NCI-H345 treated with DMSO at 0.1 percent for 48 hours (cell line): ENCODE data around the gene CRABP1.

Experiments
- DNase-seq: peaks from one replicate; lab custom pipeline; 2025; ENCODE audit not compliant: unreplicated experiment; lab: John Stamatoyannopoulos, UW

Gene CRABP1

DNA sequence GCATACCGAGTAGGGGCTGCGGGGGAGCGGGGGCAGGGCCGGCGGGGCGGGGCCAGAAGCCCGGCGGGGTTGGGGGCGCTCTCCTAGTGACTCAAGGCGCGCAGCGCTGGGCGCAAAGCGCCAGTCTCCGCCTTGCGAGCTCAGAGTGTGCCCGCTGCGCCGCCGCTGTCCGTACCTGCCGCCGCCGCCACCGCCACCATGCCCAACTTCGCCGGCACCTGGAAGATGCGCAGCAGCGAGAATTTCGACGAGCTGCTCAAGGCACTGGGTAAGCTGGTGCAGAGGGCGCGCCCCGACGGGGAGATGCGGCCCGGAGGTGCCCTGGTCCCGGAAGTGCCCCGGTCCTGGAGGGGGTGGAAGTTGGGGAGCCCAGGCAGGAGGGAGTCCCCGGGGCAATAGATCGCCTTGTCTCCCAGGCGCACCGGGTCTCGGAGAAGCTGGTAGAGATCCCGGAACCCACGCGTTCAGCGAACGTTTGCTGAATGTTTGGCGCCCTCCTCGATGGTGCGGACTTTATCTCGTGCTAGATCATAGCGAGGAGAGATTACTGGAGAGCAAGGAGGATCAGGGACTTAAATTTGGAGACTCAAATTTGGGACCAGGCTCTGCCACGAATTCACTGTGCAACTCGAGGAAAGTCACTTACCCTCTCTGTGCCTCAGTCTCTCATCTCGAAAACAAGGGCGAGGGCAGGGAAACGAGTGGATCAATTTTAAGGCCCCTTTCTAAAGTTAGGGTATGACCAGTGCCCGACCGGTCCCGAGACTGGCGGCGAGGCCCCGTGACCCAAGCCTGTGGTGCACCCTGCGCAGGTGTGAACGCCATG lies at the start of gene CRABP1:
CRABP1 (plus strand) TSS at position 123 of the 826 bp plus-strand sequence; CDS start at position 199, 76 bp downstream.
- DNase-seq, result peak; percentile 5

DNA sequence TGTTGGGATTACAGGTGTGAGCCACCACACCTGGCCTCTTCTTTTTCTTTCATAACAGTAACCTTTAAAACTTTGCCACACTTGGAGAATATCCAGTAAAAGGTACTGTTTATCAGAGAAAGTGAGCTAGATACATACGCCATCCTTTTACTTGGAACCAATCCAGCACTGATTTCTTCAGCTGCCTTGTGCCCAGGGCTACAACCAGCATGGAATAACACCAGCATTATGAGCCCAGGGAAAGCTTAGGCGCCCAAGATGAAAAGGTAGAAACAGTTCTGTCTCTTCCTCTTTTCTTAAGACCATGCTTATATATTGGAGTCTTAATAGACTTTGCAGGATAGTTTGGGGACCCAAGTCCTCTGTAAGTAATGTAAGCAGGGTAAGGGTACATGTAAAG lies 49.1 kb upstream of the CRABP1 start:
- DNase-seq, result no peak

DNA sequence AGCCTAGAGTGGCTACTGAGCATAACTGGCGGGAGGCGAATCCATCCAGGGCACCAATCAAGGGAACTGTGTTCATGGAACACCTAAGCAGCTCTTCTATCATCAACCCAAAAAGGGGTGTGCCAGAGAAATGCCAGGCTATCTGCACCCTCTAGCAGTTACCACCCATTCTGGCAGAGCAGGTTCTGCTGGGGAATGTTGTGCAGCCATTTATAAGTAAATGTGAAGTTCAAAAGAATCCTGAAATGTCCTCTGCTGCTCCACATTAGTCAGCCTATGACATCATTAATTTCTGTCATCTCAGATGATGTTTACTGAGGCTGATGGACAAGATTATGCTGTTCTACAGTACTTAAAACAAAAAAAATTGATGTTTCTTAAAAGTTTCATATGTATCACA lies 48.5 kb upstream of the CRABP1 start:
- DNase-seq, result no peak

DNA sequence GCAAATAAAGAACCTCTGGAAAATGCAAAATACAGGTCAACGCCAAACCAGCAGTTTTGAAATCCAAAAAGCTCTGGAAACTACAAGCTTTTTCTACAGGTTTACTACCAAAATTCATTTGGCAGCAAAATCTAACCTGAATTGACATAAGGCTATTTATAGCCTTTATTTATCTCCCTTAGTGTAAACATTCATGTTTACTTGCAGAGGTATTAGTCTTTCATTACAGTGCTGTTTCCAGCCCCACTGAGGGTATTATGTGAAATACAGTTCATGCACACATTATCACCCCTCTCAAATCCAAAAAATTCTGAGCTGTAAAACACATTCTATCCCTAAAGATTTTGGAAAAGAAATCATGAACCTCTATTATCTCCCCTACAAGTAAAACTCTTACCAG lies 47.9 kb upstream of the CRABP1 start:
- DNase-seq, result no peak

DNA sequence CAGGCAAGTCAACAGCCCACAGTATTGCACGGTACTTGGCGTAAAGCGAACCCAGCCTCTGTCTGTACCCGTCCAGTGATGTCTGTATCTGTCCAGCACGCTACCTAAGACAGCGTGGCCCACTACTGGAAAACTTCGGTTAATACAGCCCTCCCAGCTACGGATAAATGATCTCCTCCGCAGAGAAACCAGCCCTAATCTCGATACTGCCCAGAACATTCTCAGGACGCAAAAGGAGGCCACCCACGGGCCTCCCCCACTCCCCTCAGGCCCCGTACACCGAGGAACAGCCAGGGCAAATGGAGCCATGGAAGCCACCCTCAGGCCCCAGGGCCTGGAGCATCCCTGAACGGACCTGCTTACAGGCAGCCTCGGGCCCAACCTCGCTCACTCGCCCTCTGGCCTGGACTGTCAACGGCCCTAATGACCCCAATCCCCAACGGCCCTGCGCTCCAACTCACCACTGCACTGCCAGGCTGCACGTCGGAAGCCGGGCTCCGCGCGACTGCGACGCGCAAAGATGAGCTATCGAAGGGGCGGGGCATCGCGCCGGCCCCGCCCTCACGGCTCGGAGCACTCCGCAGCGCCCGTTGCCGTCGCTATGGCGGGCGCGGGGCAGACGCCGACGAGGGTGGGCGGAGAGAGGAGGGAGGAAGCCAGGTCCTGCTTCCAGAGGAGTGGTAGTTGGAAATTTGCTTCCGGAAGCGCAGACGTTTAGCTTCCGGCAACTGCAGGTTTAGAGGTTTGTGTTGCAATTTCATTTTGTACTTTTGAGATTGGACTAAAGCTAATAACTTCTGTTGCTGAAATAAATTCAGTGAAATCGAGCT lies 40.8 kb upstream of the CRABP1 start, which contains the start of gene SKIC8:
SKIC8 (minus strand) TSS at position 509 of the 830 bp plus-strand sequence. CDS start 3,923 bp downstream, outside the sequence.
- peak; percentile 88 for DNase-seq

DNA sequence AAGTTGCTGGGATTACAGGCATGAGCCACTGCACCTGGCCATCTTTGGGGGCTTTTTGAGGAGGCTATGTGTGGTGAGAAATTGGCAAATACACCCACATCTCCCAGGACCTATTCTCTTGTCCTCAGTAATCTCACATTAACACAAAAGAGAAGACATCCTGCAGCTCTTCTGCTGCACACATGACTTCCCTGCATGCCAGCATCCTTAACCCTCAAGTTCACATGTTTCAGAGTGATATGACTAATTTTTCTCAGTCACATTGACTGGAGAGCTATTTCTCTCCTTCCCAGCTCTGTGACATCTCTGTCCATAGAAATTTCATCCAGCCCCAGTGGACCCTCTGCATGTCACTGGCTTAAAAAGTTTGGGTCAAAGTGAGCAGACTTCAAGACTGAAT lies 38.8 kb upstream of the CRABP1 start:
- DNase-seq, result no peak

DNA sequence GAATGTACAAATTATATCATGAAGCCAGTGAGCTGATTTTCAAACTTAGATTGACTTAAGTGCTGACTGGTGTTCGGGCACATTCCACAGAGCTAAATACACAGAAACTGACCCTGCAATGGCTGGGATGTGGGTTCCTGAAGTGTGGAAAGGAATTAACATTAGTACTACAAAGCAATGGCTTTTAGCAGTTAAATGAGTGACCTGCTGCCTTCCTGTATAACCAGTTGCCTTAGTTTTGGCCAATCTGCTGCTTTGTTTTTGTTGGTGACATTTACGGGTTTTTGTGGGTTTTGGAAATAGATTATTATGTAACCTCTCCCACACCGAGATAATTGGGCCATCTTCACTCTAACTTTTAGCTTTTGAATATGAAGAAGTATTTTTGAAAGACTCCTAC lies 38.3 kb upstream of the CRABP1 start:
- DNase-seq, result no peak

DNA sequence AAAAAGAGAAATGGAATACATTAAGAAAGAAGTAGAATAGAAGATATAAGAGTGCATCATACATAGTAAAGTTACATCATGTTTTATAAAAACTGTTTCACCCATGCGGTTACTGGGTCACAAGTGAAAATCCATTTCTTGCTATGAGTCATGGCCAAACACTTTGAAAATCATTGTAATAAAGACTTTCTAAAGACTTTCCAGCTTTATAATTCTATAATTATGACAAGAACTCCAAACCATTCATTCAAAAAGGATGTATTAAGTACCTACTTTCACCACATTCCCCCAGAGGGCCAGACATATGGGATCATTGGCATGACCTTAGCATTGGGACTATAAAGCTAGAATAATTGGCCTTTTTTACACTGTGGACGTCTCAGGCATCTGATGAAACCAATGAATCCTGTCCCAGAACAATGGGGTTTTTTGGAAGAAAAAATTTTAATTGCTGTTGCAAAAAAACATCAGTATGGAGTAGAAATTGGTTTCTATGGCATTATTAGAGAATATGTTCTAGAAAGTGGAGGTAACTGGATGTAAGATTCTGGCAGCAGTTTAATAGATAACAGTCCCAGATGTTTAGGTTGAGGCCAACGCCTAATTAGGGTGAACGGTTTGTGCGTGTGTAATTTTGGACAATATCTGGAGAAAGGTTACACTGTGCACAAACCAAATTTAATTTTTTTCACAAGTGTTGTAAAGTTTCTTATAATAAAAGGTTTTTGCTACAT lies 37.4 kb upstream of the CRABP1 start:
- DNase-seq, result no peak

DNA sequence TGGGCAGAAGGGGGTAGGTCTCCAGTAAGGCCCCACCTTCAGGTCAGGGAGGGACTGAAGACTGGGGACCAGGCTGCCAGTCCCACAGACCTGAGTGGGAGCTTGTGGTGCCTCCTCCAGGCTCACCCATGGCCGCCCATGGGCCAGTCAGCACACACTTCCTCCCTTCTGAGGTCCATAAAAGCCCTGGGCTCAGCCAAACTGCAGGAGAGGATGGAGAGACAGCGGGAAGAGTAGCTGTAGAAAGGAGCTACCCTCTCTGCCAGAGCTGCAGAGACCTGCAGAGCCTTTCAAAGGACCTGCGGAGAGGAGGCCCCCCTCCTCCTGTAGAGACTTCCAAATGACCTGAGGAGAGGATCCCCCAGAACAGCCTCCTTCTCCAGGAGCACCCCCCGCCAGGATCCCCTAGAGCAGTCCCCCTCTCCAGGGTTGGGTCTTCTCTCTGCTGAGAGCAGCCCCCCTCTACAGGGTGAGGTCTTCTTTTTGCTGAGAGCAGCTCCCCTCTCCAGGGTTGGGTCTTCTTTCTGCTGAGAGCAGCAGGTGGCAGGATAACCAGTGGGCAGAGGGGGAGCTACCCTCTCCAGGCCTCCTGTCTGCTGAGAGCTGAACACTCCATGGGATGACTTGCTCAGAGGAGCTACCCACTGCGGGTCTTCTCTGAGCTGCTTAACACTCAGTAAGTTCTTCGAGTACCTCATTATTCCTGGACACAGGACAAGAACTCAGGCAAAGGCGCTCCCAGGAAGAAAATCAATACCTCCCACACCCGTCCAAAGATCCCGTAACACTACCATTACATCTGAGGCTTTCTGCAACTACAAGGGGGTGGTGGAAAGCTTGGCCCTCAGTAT lies 35.7 kb upstream of the CRABP1 start:
- no peak for DNase-seq

DNA sequence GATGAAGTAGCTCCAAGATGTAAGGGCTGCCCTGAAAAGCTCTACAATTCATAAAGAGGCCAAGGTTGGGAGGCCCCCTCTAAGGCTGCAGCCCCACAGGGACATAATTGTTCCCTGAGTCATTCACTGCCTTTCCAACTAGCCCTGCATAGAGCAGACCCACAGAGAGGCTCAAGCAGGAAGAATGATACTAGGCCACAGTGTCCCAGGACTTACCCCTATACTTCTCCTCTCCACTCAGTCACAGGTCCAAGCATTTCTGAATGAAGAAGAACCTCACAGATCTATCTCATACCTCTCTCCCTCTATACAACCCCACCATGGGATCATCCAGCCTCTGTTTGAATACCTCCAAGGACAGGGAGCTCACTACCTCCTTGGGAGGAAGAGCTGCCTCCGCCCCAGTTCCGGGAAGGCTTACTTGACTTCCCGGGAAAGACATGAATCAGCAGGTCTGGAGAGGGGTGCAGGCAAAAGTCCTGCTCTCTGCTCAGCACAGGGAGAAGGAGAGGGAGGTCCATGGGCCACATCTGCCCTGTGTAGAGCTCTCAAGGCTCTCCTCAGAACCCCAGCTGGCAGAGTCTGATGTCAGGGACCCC lies 33.9 kb upstream of the CRABP1 start:
- no peak for DNase-seq

DNA sequence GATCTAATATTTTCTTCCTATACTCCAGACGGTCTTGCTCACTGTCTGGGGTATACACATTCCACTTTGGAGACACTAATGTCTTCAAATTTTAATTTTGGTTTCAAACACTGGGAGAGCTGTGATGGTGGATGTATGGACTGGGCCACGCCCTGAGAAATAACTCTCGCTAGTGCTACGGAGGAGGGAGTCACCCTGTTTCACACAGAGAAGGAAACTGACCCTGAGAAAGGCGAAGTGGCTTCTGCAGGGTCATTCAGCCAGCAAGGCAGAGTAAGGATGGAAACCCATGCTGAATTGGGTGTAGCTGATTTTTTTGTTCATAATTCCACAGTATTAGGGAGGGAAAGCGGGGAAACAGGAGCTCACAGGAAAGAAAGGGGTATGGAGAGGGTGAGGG lies 32.2 kb upstream of the CRABP1 start:
- DNase-seq, result no peak

DNA sequence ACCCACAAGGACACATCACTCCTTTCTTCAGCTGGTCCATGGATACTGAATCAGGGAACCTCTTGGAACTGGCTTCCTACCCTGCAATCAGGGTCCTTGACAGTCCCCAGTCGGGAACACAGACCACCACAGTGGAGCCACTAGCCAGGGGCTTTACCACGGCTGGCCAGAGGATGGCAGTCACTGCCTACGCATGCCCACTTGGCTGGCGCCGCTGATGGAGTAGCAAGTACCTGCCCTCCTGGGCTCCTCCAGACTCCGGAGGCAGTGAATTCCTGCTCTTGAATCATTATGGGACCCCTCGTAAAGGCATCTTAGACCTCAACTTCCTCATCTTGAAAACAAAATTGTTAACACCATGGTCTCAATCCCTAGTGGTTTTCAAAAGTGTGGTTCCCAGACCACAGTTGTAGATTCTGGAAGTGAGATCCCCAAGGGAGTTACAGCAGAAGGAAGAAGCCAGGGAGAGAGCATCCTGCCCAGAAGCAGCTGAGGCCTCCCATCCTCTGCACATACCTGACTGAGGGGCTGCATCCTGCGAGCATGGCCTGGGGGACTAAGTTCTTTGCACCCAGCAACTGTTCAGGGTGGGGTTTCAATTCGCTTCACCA lies 31.6 kb upstream of the CRABP1 start:
- peak; percentile 49 for DNase-seq

DNA sequence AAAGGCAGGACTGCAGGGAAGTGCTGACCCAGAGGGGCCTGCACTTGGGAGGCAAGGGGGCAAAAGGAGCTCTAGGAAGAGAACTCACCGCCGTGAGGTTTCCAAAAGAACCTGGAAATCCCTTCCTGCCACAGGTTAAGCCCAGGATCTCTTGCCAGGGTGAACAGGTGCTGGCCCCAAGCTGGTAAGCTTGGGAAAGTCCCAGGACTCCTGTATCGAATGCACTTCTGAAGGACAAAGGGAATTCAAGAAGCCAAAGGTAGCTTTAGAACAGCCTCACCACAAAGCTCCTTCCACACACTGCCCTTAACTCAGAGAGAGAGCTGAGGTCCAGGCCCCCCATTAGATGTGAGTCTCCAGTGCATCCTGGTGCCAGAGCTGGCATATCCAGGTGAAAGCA lies 28.9 kb upstream of the CRABP1 start:
- DNase-seq, result no peak

DNA sequence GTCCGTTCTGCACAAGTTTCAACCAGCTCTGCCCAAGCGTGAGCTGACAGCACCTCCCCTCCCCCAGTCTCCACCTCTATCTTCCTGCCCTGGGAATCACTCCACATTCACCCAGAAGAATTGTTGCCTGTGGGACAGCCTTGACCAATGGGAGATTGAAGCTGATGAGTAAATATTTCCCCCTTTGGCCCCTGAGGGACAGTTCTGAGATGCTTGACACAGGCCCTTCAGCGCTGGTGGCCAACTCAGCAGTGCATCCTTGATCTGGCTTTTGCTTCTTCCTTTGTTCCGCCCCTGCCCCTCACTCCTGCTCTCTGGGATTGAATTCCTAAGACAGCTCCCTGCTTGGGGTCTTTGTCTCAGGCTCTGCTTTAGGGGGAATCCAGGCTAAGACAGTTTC lies 27.6 kb upstream of the CRABP1 start:
- no peak for DNase-seq

DNA sequence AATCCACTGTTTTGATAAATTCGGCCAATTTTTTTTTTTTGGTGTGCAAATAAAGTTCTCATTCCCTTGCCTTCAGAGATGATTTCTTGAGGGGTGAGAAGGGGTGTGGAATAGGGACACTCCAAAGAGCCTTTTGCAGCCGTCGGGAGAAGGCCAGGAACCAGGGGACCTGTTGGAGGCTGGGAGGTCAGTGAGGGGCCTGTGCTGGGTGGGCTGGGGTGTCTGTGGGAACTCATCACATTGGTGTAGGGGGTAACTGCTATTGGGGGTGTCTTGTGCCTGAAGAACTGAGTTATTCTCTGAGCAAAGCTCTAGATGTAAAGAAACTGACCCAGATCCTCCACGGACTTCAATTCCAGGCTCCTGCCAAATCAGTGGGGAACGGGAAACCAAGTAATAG lies 27.2 kb upstream of the CRABP1 start:
- no peak for DNase-seq

DNA sequence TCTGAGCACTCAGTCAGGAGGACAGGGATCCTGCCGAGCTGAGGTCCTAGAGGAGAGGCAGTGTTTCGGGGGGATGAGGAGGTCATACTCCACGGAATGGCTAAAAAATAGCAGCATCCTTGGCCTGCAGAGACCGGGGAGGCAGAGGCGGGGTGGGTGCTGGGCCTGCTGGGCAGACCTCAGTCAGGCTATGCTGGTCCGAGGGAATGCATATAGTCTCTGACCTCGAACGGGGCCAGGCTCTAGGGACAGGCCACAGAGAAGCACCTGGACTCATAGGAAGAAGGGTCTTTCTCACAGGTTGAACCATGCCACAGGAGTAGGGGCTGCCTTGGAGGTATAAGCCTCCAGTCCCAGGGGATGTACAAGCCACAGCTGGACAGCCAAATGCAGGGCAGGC lies 26.8 kb upstream of the CRABP1 start:
- DNase-seq, result no peak

DNA sequence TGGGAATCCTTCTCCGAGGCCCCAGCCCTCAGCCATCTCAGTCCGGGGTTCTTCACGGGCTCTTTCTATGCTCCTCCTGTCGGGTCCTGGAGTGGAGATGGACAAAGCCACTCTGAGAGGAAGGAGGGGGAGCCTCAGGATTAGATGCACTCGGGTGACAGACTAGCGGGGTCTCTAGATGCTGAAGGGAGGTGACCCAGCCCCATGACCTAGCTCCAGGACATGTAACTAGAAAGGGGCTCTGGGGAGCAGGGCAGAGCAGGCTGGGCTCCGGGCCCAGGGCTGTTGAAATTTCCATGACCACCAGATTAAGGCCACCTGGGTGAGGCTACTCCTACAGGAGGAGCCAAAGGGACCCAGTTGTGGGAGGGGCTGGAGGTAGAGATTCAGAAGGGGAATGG lies 26.0 kb upstream of the CRABP1 start:
- no peak for DNase-seq

DNA sequence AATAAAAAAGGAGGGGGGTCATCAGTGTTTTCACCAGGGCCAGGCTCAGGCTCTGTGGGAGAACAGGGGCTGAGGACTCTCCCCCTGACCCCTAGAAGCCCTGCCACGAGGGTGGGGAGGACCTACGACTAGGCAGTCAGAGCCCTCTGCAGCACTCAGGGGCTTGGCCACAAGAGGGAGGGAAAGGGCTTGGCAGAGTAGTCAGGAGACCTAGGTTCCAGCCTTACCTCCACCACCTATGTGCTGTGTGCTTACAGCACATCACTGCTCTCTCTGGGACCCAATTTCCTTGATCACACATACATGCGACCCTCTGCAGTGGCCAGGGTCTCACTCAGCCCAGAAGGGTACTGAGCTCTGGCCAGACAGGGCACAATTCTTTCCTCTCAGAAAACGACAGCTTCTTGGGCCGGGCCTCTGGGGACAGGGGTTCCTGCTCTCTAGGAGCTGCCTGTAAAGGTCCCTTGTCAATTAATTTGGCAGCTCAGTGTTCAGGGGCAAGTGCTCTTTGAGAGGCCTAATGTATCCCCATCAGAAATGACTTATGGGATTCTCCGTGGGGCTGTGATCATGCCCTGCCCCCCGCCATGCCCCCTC lies 24.4 kb upstream of the CRABP1 start:
- DNase-seq, result no peak
